Hepatocyte (in vitro differentiated cells): ENCODE measurements around the gene GALNT17. TPM values are rescaled to one million over a fixed set of nuclear protein-coding genes. Genes with fewer than 3 reads are reported as not detected.

Experiments
- DNase-seq: peaks from one replicate; pipeline ENCODE4 v3.0.0-alpha.2; 2016; ENCODE audit warnings: low spot score
- H2AFZ ChIP-seq: fragments of 200-600 bp; sonication (generic); 2 replicates; pipeline ENCODE4 v1.6.0; 2016; ENCODE audit warnings: antibody characterized with exemption, mild to moderate bottlenecking
- H3K27ac ChIP-seq: fragments of 200-600 bp; sonication (generic); 2 replicates; pipeline ENCODE4 v1.5.1; 2016; ENCODE audit warnings: mild to moderate bottlenecking
- H3K27me3 ChIP-seq: fragments of 200-600 bp; sonication (generic); 2 replicates; pipeline ENCODE4 v1.6.1; 2016
- H3K36me3 ChIP-seq: fragments of 200-600 bp; sonication (generic); replicated peaks from 2 replicates; pipeline ENCODE4 v1.5.1; 2016; ENCODE audit warnings: low read depth; ENCODE audit not compliant: insufficient read depth
- H3K4me1 ChIP-seq: fragments of 200-600 bp; sonication (generic); 2 replicates; pipeline ENCODE4 v1.5.1; 2016; ENCODE audit warnings: mild to moderate bottlenecking, moderate library complexity; ENCODE audit not compliant: insufficient read depth
- H3K4me2 ChIP-seq: fragments of 200-600 bp; sonication (generic); 2 replicates; pipeline ENCODE4 v1.6.0; 2016
- H3K4me3 ChIP-seq: fragments of 200-600 bp; sonication (generic); 2 replicates; pipeline ENCODE4 v1.5.1; 2016; ENCODE audit warnings: mild to moderate bottlenecking
- H3K79me2 ChIP-seq: fragments of 200-600 bp; sonication (generic); 2 replicates; pipeline ENCODE4 v1.6.0; 2017; ENCODE audit warnings: mild to moderate bottlenecking
- H3K9me2 ChIP-seq: fragments of 200-600 bp; sonication (generic); replicated peaks from 2 replicates; pipeline ENCODE4 v1.6.0; 2017; ENCODE audit warnings: mild to moderate bottlenecking; ENCODE audit not compliant: insufficient read depth
- H3K9me3 ChIP-seq: fragments of 200-600 bp; sonication (generic); 2 replicates; pipeline ENCODE4 v1.5.1; 2016; ENCODE audit warnings: low read depth, mild to moderate bottlenecking
- H4K20me1 ChIP-seq: fragments of 200-600 bp; sonication (generic); 2 replicates; pipeline ENCODE4 v1.6.0; 2016; ENCODE audit warnings: mild to moderate bottlenecking; ENCODE audit not compliant: insufficient read depth, poor library complexity, severe bottlenecking
- EZH2 ChIP-seq: fragments of 200-600 bp; sonication (generic); IDR thresholded peaks from 2 replicates; pipeline ENCODE4 v1.6.1; 2016; ENCODE audit warnings: antibody characterized with exemption, mild to moderate bottlenecking, borderline replicate concordance
- EZH2phosphoT487 ChIP-seq: fragments of 200-600 bp; sonication (generic); IDR thresholded peaks from one replicate; pipeline ENCODE4 v1.6.1; 2018; ENCODE audit warnings: antibody characterized with exemption, mild to moderate bottlenecking, low read depth, moderate library complexity; ENCODE audit not compliant: unreplicated experiment, severe bottlenecking
- WGBS: methylation state at CpG from one replicate; pipeline ENCODE4 v1.1.6; 2016; ENCODE audit warnings: low lambda C conversion rate; ENCODE audit errors: missing lambda C conversion rate; 5-methylcytosine and 5-hydroxymethylcytosine counted together
- polyA plus RNA-seq: library from polyadenylated mRNA; unstranded; fragments of >200 nt; fragmentation: Nextera tagmentation; extraction: Ambion mirVana; gene quantifications from 2 replicates; pipeline ENCODE4 v1.2.1, GENCODE V29; 2016
- total RNA-seq: library from RNA; depleted of rRNA; stranded (reverse); fragments of >200 nt; gene quantifications from 2 replicates; pipeline ENCODE4 v1.2.3, GENCODE V29; 2014
- TF ChIP-seq, protein P1 (sequence below): fragments of 200-600 bp; sonication (generic); IDR thresholded peaks from 2 replicates; pipeline ENCODE4 v1.5.1; 2016; ENCODE audit warnings: antibody characterized with exemption, mild to moderate bottlenecking; ENCODE audit not compliant: poor library complexity

The GALNT17 gene
- total and polyA plus RNA-seq, 2 experiments from 2014 or later = 4.3 to 8.1 TPM

DNA sequence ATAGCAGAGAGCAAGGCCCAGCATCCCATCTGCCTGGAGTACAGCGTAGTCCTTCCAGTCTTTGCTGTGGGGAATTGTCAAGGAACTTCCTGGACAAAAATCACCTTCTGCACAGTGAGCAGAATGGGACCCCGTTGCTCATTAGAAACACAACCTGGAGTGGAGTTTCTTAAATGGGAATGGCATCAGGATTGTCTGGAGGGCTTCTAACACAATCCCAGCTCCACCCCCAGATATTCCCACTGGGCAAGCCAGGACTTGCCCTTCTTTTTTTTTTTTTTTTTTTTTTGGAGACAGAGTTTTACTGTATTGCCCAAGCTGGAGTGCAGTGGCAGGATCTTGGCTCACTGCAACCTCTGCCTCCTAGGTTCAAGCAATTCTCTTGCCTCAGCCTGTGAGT lies 356.4 kb downstream of the GALNT17 start:
- Histone ChIP-seq H3K79me2 (no peaks in the 10 kb centered on the region), H3K4me2 (no peak overlapping the region), H3K9me2 (no peaks in the 10 kb centered on the region), H3K36me3 (no peaks in the 10 kb centered on the region), H3K27me3 (no peaks in the 10 kb centered on the region), H3K4me1 (no peaks in the 10 kb centered on the region), H3K9me3 (no peaks in the 10 kb centered on the region), H2AFZ (no peak overlapping the region), H4K20me1 (no peaks in the 10 kb centered on the region), H3K4me3 (no peak overlapping the region), H3K27ac (no peak overlapping the region)
- 66% methylated on average over 2 of the region's 2 CpGs for WGBS
- no peak for TF ChIP-seq EZH2phosphoT487
- TF ChIP-seq EZH2 = no peak
- TF ChIP-seq, protein P1, sequence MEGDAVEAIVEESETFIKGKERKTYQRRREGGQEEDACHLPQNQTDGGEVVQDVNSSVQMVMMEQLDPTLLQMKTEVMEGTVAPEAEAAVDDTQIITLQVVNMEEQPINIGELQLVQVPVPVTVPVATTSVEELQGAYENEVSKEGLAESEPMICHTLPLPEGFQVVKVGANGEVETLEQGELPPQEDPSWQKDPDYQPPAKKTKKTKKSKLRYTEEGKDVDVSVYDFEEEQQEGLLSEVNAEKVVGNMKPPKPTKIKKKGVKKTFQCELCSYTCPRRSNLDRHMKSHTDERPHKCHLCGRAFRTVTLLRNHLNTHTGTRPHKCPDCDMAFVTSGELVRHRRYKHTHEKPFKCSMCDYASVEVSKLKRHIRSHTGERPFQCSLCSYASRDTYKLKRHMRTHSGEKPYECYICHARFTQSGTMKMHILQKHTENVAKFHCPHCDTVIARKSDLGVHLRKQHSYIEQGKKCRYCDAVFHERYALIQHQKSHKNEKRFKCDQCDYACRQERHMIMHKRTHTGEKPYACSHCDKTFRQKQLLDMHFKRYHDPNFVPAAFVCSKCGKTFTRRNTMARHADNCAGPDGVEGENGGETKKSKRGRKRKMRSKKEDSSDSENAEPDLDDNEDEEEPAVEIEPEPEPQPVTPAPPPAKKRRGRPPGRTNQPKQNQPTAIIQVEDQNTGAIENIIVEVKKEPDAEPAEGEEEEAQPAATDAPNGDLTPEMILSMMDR = no peak
- DNase-seq = no peak

- Histone ChIP-seq H3K4me2 (no peak overlapping the region), H3K9me2 (no peaks in the 10 kb centered on the region), H3K27ac (no peak overlapping the region), H3K4me1 (no peaks in the 10 kb centered on the region), H3K27me3 (no peaks in the 10 kb centered on the region), H3K4me3 (no peak overlapping the region), H3K79me2 (no peaks in the 10 kb centered on the region), H2AFZ (no peak overlapping the region), H3K9me3 (no peaks in the 10 kb centered on the region), H3K36me3 (no peaks in the 10 kb centered on the region), H4K20me1 (no peaks in the 10 kb centered on the region)
- 63% methylated on average over 6 of the region's 6 CpGs for WGBS
- peak; percentile 12 for DNase-seq
- TF ChIP-seq EZH2phosphoT487 = no peak
Observed at GRCh38 chr7:71491336-71491735, 359.4 kb downstream of the GALNT17 start.

- Histone ChIP-seq H3K4me3 (no peak overlapping the region), H3K4me2 (no peak overlapping the region), H3K27ac (no peak overlapping the region), H3K27me3 (no peaks in the 10 kb centered on the region), H2AFZ (no peak overlapping the region), H3K36me3 (no peaks in the 10 kb centered on the region), H3K9me3 (no peaks in the 10 kb centered on the region), H3K9me2 (no peaks in the 10 kb centered on the region), H4K20me1 (no peaks in the 10 kb centered on the region), H3K79me2 (no peaks in the 10 kb centered on the region), H3K4me1 (no peaks in the 10 kb centered on the region)
- DNase-seq = no peak
- WGBS = 81% methylated on average over 4 of the region's 4 CpGs
- no peak for TF ChIP-seq EZH2phosphoT487
- TF ChIP-seq, protein P1 = no peak
- TF ChIP-seq EZH2 = no peak
Observed at GRCh38 chr7:71495828-71496227, 363.9 kb downstream of the GALNT17 start.

DNA sequence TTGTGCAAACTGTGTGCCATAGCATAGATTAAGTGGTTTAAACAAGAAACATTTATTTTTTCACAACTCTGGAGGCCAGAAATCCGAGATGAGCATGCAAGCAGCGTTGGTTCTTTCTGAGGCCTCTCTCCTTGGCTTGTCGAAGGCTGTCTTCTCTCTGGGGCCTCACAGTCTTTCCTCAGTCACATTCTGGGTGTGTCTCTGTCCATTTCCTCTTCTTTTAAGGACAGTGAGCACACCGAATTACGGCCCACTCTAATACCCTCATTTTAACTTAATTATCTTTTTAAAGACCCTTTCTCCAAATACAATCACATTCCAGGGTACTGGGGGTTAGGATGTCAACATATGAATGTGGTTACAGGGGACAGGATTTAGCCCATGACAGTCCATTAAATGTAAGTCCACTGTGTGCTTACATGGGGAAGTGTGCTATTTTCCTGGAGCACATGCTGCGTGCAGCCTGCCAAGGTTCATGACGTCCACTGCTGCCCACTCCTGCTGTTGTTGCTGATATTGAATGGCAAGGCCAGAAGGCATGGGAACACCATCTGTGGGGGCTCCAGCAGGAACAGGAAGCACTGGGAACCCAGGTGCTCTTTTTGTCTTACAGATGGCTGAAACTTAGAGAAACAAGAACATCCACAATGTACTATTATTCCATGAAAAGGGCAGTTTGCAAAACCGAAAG lies 365.5 kb downstream of the GALNT17 start:
- no peaks in the 10 kb centered on the region for H3K9me3 ChIP-seq
- H3K4me1 ChIP-seq = no peaks in the 10 kb centered on the region
- H2AFZ ChIP-seq = no peak overlapping the region
- H4K20me1 ChIP-seq = no peaks in the 10 kb centered on the region
- TF ChIP-seq EZH2phosphoT487 = no peak
- no peak for TF ChIP-seq EZH2
- TF ChIP-seq, protein P1 = no peak
- no peak overlapping the region for H3K4me2 ChIP-seq
- H3K4me3 ChIP-seq = no peak overlapping the region
- H3K36me3 ChIP-seq = no peaks in the 10 kb centered on the region
- H3K79me2 ChIP-seq = no peaks in the 10 kb centered on the region
- no peak for DNase-seq
- 66% methylated on average over 8 of the region's 8 CpGs for WGBS
- no peaks in the 10 kb centered on the region for H3K9me2 ChIP-seq
- no peak overlapping the region for H3K27ac ChIP-seq
- H3K27me3 ChIP-seq = no peaks in the 10 kb centered on the region
